Adipose tissue (tissue), 3 donors: ENCODE data around the gene SMIM41. TPM values are rescaled to one million over a fixed set of nuclear protein-coding genes. Genes with fewer than 3 reads are reported as not detected.

Experiments used
- H3K27ac ChIP-seq: one replicate; pipeline ENCODE4 v1.5.1; 2013; ENCODE audit warnings: low read depth, low read length
- WGBS, 3 donors: extraction: QIAGEN DNeasy Blood & Tissue Kit; methylation state at CpG; one replicate each; pipeline ENCODE4 v1.1.7; 2013; 5-methylcytosine and 5-hydroxymethylcytosine counted together
- polyA plus RNA-seq, 3 donors: library from polyadenylated mRNA; stranded (reverse); fragments of 200-250 nt; gene quantifications; one replicate each; pipeline ENCODE4 v1.2.3, GENCODE V29; 2013
- donor health status: healthy with polysubstance abuse.
- donor health status: Bipolar disorder and iron deficiency.
- donor health status: healthy.

The SMIM41 gene
- polyA plus RNA-seq, 3 donors, result 0.27 to 0.35 TPM; not detected in 1

DNA sequence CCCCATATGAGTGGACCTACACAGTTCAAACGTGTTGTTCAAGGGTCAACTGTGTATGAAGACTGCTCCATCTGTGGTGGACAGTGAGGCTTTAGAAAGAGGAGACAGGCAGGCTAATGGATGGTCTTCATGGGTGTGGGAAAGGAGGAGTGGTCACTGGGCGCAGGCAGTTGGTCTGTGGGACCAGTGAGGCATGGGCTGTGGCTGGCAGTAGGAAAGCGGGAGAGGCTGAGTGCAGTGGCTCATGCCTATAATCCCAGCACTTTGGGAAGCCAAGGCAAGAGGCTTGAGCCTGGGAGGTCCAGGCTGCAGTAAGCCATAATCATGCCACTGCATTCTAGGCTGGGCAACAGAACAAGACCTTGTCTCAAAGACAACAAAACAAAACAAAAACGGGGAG, 30.2 kb upstream of the SMIM41 start:
- no peak overlapping the region for H3K27ac ChIP-seq
- whole genome bisulfite sequencing, 3 donors, result 80% methylated on average over 4 of the region's 4 CpGs

DNA sequence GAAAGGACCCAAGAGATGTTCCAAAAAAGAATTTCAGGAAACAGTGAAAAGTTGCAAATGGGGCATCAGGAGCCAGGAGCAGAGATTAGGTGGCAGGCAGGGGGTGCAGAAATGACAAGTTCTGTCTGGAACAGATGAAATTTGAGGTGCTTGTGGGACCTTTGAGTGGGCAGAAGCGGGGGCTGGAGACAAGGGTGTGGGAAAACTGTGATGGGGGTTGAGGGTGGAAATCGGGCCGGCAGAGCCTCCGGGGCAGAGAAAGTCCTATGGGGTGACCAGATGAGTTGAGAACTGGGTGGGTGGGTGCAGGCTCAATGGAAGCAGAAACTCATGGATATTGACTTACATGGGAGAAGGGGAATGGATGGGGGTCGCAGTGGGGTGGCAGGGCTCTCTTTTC, 29.8 kb upstream of the SMIM41 start:
- 82 to 91% (median 85%) methylated on average over 5 of the region's 5 CpGs for WGBS, 3 donors

DNA sequence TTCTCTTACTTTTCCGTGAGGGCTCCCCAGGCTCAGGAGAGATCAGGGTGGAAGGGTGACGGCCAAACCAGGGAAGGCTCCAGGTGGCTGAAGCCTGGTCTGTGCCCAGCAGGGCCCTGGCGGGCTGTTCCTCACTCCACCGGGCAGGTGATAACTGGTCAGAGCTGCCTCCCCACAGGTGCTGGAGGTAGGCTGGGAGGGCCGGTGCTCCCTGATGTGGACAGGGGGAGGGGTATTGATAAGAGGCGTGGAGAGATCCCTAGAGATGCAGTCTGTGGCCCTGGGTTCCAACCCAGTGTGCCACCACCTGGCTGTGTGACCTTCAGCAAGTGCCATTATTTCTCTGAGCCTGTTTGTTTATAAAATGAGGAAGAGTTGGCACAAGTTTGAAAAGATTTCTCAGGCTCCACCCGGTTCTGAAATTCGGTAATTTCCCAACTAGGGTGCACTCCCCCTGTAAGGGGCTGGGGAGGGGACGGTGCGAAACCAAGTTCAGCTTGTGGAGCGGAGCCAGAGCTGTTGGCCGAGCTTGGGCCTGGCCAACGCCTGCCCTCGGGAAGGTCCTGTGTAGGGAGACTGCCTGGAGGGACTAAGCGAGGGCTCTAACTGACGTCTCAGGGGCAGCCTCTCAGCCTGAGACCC, 29.3 kb upstream of the SMIM41 start:
- WGBS, 3 donors, result 13 to 29% (median 29%) methylated on average over 16 of the region's 16 CpGs

More for the DNA sequence above, 29.8 kb upstream of the SMIM41 start:
- no peak overlapping the region for H3K27ac ChIP-seq

DNA sequence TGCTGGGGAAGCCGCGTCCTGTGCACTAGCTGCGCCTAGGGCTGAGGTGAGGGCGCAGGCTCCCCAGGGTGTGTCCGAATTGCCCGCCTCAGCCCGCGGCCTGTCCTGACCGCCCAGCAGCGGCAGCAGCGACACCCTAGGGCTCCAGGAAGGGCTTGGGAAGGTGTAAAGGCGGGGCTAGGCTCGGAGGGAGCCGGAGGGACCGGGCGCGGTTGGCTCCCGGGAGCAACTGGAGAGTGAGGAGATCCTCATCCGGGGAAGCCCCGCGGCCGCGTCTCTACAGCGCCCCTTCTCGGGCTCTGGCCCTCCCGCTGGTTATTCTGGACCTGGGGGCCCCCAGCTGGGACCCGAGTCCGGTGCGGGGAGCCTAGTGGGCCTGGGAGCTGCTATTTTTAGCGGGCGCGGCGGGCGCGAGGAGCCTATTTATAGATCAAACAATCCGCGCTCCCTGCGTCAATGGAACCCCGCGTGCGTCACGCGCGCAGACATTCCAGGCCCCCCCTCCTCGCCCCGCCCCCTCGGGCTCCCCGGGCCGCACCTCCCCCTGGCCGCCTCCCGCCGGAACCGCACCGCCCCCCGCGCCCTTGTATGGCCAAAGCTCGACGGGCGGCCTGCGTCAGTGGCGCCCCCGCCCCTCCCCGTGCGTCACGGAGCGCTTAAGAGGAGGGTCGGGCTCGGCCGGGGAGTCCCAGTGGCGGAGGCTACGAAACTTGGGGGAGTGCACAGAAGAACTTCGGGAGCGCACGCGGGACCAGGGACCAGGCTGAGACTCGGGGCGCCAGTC, 28.6 kb upstream of the SMIM41 start, which contains the start of gene NR4A1:
Gene NR4A1, plus strand, starts transcription at position 685 of the 784 bp plus-strand sequence. CDS start 2,887 bp downstream, outside the sequence.
- 0 to 1% (median 1%) methylated on average over 69 to 77 of the region's 77 CpGs for WGBS, 3 donors
- H3K27ac ChIP-seq, result peak within 1 kb of the TSS; percentile 80

More for the DNA sequence above, 29.3 kb upstream of the SMIM41 start:
- no peak overlapping the region for H3K27ac ChIP-seq

DNA sequence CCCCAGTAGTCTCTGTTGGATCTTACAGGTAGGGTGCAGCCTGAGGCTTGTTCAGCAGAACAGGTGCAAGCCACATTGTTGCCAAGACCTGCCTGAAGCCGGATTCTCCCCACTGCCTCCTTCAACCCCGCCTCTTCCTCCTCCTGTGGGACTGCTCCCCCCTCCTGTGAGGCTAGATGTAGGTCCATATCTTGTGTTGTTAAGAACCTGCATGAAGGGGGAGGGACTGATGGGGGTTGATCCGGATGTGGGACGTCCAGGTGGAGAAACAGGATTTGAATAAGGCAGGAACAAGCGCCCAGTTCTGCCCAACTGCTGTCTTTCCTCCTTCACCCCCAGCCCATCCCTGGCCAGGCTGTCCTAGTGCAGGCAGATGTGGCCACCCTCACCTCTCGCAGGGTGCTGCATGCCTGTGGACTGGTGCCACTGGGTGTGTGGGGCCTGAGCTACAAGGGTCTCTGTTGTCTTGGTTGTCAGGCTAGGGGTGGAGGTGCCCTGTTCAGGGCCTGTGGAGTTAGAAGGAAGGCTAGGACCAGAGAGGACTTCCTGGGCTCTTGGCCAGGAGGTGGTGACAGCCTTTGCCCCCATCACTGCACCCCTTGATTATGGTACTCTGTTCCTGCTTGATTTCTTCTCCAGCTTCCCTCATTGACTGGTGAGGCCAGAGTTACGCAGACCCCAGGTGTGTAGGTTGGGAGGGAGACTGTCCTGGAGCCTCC, 26.9 kb upstream of the SMIM41 start:
- no peak overlapping the region for H3K27ac ChIP-seq
- WGBS, 3 donors, result 36 to 73% (median 65%) methylated on average over 7 of the region's 7 CpGs

DNA sequence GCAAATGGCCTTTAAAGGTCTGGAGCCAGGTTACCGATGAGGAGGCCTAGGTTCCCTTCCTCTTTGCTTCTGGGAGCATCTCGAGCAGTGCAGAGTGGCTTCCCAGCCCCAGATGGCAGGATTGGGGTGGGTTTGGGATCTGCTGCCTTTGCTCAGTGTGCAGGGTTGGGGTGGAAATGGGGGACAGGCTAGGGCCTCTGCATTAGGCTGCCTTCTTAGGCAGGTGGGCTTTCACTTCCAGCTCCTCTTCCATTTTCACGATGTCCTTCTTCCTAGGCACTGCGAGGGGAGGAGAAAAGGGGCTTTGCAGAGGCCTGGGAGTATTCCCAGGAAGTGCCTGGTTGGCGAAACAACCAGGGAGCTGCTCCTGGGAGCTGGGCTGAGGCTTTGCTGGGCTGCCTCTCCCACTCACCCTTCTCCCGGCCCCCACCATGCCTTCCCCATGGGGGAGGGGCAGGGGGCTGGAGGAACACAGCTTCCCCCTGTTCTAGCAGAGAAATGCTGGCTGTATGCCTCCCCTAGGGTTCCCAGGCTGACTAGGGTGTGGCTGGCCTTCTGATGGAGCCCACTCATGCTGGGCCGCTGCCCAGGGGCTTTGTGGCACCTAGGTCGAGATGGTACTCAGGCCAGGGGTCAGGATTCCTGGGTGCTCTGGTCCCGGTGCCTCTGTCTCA, 25.8 kb upstream of the SMIM41 start:
- no peak overlapping the region for H3K27ac ChIP-seq
- WGBS, 3 donors, result 74 to 83% (median 80%) methylated on average over 9 of the region's 9 CpGs

DNA sequence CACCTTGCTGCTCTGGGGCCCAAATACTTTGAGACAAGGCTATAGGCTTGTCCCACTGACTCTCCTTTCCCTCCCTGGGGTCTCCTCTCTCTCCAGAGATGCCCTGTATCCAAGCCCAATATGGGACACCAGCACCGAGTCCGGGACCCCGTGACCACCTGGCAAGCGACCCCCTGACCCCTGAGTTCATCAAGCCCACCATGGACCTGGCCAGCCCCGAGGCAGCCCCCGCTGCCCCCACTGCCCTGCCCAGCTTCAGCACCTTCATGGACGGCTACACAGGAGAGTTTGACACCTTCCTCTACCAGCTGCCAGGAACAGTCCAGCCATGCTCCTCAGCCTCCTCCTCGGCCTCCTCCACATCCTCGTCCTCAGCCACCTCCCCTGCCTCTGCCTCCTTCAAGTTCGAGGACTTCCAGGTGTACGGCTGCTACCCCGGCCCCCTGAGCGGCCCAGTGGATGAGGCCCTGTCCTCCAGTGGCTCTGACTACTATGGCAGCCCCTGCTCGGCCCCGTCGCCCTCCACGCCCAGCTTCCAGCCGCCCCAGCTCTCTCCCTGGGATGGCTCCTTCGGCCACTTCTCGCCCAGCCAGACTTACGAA, 25.2 kb upstream of the SMIM41 start:
- 89 to 91% (median 90%) methylated on average over 21 of the region's 21 CpGs for WGBS, 3 donors
- no peak overlapping the region for H3K27ac ChIP-seq

DNA sequence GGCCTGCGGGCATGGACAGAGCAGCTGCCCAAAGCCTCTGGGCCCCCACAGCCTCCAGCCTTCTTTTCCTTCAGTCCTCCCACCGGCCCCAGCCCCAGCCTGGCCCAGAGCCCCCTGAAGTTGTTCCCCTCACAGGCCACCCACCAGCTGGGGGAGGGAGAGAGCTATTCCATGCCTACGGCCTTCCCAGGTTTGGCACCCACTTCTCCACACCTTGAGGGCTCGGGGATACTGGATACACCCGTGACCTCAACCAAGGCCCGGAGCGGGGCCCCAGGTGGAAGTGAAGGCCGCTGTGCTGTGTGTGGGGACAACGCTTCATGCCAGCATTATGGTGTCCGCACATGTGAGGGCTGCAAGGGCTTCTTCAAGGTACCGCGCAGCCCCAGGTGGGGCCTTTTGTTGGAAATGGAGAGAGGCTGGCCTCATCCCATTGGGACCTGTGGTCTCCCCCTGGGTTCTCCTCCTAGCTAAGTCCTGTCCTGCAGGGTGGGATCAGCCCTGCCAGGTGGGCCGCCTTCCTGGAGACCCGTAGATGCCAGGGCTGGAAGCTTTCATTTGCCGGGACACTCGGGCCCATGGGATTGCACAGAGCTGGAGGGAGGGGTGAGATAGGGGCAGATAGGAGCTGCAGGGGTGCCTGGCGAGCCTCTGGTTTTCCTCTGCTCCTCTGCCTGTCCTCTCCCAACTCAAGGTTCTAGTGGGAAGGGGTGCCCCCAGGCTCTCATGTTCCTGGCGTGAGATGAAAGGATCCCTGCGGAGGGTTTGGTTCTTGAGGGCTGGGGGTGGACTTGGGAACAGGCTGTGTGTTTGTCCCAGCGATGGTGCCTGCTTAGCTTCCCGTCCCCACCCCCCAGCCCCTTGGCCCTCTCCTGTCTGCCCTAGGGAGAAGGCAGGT, 24.4 kb upstream of the SMIM41 start:
- H3K27ac ChIP-seq, result no peak overlapping the region

DNA sequence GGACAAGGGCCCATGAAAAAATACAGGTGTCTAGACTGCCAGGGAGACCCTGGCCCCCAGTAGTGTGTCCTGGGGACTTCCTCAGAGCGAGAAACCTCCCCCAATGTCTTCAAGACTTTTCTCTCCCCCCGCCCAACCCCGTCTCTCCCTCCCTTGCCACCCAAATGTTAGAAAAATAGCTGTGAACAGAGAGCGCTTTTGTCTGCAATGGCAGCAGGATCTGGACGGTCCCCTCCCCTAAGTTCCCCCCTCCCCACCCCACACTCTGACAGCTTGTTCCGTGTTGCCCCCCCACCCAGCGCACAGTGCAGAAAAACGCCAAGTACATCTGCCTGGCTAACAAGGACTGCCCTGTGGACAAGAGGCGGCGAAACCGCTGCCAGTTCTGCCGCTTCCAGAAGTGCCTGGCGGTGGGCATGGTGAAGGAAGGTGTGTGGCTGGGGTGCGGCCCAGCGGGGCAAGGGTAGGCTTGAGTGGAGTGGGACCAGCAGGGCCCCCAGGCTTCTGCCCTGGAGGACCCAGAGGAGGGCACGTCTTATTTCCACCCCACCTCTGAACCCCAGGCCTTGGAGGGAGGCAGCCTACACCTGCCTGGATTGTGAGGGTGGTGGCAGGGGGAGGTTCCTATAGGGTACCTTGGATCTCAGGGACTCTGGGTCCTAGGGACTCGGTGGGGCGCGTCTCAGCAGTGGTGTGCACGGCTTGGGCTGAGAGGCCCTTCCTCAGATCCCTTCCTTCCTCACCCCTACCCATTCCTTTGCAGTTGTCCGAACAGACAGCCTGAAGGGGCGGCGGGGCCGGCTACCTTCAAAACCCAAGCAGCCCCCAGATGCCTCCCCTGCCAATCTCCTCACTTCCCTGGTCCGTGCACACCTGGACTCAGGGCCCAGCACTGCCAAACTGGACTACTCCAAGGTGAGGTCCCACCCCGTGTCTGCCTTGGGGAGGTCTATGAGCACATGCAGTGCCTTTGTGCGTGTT, 23.5 kb upstream of the SMIM41 start:
- no peak overlapping the region for H3K27ac ChIP-seq
- 88 to 93% (median 89%) methylated on average over 26 to 27 of the region's 27 CpGs for WGBS, 3 donors

More for the DNA sequence above, 24.4 kb upstream of the SMIM41 start:
- 94 to 95% (median 95%) methylated on average over 21 of the region's 21 CpGs for WGBS, 3 donors

DNA sequence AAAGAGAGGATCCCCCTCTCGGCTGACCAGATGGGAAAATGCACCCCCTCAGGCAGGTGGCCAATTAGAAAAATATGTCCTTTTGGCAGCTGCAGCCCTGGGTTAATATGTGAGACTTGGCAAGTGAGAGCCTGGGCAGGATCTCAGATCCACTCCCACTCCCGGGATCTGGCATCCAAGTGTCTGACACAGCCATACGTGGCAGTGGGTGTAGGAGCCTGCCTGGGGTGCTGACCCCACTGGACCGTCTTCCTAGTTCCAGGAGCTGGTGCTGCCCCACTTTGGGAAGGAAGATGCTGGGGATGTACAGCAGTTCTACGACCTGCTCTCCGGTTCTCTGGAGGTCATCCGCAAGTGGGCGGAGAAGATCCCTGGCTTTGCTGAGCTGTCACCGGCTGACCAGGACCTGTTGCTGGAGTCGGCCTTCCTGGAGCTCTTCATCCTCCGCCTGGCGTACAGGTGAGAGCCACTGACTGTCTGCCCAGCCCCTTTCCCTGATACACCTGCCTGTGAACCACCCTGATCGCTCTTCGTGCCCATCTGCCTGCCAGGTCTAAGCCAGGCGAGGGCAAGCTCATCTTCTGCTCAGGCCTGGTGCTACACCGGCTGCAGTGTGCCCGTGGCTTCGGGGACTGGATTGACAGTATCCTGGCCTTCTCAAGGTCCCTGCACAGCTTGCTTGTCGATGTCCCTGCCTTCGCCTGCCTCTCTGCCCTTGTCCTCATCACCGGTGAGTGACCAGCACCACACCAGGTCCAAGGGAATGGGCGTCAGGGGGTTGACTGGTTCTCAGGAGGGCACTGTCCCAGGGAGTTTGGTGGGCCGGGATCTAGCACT, 22.5 kb upstream of the SMIM41 start:
- 80 to 84% (median 84%) methylated on average over 23 of the region's 23 CpGs for WGBS, 3 donors
- no peak overlapping the region for H3K27ac ChIP-seq

DNA sequence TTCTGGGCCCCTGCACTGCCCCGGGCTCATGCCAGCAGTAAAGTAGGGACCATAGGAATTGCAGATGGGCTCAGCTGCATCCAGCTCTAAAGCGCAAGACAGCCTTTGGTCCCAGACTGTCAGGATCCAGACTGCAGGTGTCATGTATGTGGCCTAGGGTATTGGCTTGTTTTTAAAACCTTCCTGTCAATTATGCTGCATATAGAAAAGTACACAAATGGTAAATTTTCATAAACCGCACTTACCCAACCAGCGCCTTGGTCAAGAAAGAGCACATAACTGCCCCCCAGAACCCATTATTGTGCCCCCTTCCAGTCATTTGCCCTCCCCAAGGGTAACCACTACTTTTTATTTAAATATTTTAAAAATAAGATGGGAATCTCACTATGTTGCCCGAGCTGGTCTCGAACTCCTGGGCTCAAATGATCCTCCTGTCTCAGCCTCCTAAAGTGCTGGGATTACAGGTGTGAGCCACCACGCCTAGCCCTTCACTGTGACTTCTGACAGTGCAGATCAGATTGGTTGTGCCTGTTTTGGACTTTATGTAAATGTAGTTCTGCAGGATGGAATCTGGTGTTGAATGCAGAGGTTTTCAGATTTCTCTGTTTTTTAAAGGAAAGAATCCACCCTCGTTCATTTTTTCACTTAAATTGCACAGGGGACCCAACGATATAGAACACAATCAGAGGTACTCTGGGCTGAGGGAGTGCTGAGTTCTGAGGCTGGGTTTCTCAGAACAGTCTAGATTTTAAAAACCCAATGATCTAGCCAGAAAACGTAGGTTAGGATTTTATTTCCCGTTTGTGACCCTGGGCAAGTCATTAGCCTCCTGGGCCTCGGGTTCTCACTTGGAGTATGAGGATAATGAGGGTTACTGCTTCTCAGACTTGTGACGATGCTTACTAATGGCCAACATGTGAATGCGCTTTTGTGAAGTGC, 21.6 kb upstream of the SMIM41 start:
- no peak overlapping the region for H3K27ac ChIP-seq
- WGBS, 3 donors, result 89 to 92% (median 90%) methylated on average over 14 of the region's 14 CpGs

DNA sequence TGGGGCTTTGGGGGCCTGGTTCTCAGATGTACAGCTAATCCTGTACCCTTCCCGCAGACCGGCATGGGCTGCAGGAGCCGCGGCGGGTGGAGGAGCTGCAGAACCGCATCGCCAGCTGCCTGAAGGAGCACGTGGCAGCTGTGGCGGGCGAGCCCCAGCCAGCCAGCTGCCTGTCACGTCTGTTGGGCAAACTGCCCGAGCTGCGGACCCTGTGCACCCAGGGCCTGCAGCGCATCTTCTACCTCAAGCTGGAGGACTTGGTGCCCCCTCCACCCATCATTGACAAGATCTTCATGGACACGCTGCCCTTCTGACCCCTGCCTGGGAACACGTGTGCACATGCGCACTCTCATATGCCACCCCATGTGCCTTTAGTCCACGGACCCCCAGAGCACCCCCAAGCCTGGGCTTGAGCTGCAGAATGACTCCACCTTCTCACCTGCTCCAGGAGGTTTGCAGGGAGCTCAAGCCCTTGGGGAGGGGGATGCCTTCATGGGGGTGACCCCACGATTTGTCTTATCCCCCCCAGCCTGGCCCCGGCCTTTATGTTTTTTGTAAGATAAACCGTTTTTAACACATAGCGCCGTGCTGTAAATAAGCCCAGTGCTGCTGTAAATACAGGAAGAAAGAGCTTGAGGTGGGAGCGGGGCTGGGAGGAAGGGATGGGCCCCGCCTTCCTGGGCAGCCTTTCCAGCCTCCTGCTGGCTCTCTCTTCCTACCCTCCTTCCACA, 20.7 kb upstream of the SMIM41 start:
- H3K27ac ChIP-seq, result no peak overlapping the region
- 75 to 85% (median 81%) methylated on average over 19 to 25 of the region's 25 CpGs for WGBS, 3 donors

DNA sequence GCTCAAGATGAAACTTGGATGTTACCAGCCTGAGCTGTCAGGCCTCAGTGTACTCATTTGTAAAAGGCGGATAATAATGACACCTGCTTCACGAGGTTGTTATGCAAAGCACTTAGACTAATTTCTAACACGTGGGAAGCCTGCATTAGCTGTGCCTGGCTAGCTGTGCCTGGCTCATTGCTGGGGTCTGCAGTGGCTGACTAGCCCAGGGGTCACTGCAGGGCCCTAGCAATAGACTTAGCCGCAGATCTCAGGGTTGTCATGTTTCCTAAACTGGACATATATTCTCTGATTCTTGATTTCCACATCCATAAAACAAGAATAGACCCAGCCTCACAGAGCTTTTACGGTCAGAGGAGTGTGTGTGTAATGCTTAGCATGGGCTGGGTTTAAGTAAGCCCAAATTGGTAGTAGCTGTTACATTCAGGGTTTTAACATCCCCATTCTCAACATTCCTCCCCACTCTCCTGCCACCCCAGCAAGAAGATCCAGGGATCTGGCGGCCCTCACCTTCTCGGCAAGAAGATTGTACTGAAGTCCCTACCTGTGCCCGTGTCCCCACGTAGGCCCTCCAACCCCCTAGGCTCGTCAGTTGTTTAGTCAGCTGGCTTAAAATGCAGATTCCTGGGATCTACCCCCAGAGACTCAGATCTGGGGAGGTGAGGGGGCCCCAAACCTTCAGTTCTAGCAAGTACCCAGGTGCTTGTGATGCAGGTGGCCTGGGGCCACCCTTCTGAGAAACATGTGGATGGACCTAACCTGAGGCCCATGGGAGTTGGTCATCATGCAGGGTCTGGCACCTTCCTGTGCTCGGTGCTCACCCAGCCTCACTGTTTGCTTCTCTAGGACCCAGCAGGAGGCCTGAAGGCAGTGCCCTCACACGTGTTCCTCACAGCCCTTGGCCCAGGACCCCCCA, 19.7 kb upstream of the SMIM41 start:
- WGBS, 3 donors, result 81 to 83% (median 83%) methylated on average over 12 of the region's 12 CpGs
- no peak overlapping the region for H3K27ac ChIP-seq
